ENCODE data around the gene NRG3.

Gene NRG3

GRCh38 chr10:82397854-82398253 is 522.9 kb downstream of the NRG3 start:
- no peak for DNase-seq

GRCh38 chr10:82399850-82400249 is 524.9 kb downstream of the NRG3 start:
- DNase-seq, result no peak

GRCh38 chr10:82400841-82401240 is 525.8 kb downstream of the NRG3 start:
- peak; percentile 20 for DNase-seq

GRCh38 chr10:82402906-82403401 is 528.0 kb downstream of the NRG3 start:
- no peak for DNase-seq

- no peak for DNase-seq
Observed at GRCh38 chr10:82409671-82410070, 534.7 kb downstream of the NRG3 start.

GRCh38 chr10:82411416-82411815 is 536.4 kb downstream of the NRG3 start:
- DNase-seq, result no peak

- DNase-seq, result no peak
Observed at GRCh38 chr10:82420001-82420400, 545.0 kb downstream of the NRG3 start.

- DNase-seq, result no peak
Observed at GRCh38 chr10:82429302-82429701, 554.3 kb downstream of the NRG3 start.

- no peak for DNase-seq
Observed at GRCh38 chr10:82438277-82438676, 563.3 kb downstream of the NRG3 start.

GRCh38 chr10:82440775-82441174 is 565.8 kb downstream of the NRG3 start:
- no peak for DNase-seq

GRCh38 chr10:82452046-82452445 is 577.1 kb downstream of the NRG3 start:
- no peak for DNase-seq

- no peak for DNase-seq
Observed at GRCh38 chr10:82452676-82453075, 577.7 kb downstream of the NRG3 start.

- no peak for DNase-seq
Observed at GRCh38 chr10:82453678-82454293, 578.8 kb downstream of the NRG3 start.

GRCh38 chr10:82462910-82463551 is 588.0 kb downstream of the NRG3 start:
- DNase-seq, result no peak

- no peak for DNase-seq
Observed at GRCh38 chr10:82463614-82464013, 588.6 kb downstream of the NRG3 start.

GRCh38 chr10:82464191-82464818 is 589.3 kb downstream of the NRG3 start:
- no peak for DNase-seq

GRCh38 chr10:82464966-82465365 is 590.0 kb downstream of the NRG3 start:
- no peak for DNase-seq

GRCh38 chr10:82468453-82468852 is 593.5 kb downstream of the NRG3 start:
- no peak for DNase-seq

- DNase-seq, result no peak
Observed at GRCh38 chr10:82472406-82473335, 597.7 kb downstream of the NRG3 start.

GRCh38 chr10:82477776-82478175 is 602.8 kb downstream of the NRG3 start:
- DNase-seq, result no peak

GRCh38 chr10:82492647-82493046 is 617.7 kb downstream of the NRG3 start:
- no peak for DNase-seq

GRCh38 chr10:82496114-82496513 is 621.1 kb downstream of the NRG3 start:
- DNase-seq, result no peak

- DNase-seq, result peak; percentile 37
Observed at GRCh38 chr10:82497439-82497838, 622.4 kb downstream of the NRG3 start.
